Ishikawa (cell line): Measurements from ENCODE around the gene TNS1.

Source experiments
- CEBPB ChIP-seq: IDR thresholded peaks from 2 replicates; pipeline ENCODE4 v1.6.1; 2012
- CREB1 ChIP-seq: IDR thresholded peaks from 2 replicates; pipeline ENCODE4 v1.6.1; 2012; ENCODE audit warnings: low read depth
- EGR1 ChIP-seq: IDR thresholded peaks from 2 replicates; pipeline ENCODE4 v1.6.1; 2012
- EP300 ChIP-seq: IDR thresholded peaks from 2 replicates; pipeline ENCODE4 v1.6.1; 2012; ENCODE audit warnings: borderline replicate concordance
- FOXM1 ChIP-seq: IDR thresholded peaks from 2 replicates; pipeline ENCODE4 v1.6.1; 2012; ENCODE audit warnings: low read depth, borderline replicate concordance
- MAX ChIP-seq: IDR thresholded peaks from 2 replicates; pipeline ENCODE4 v1.6.1; 2012
- NFIC ChIP-seq: IDR thresholded peaks from 2 replicates; pipeline ENCODE4 v1.6.1; 2012
- RAD21 ChIP-seq: IDR thresholded peaks from 2 replicates; pipeline ENCODE4 v1.6.1; 2012; ENCODE audit warnings: low read depth
- REST ChIP-seq: IDR thresholded peaks from 2 replicates; pipeline ENCODE4 v1.6.1; 2012; ENCODE audit warnings: low read depth, mild to moderate bottlenecking
- TAF1 ChIP-seq: IDR thresholded peaks from 2 replicates; pipeline ENCODE4 v1.6.1; 2012; ENCODE audit warnings: low read depth, mild to moderate bottlenecking
- TCF12 ChIP-seq: IDR thresholded peaks from 2 replicates; pipeline ENCODE4 v1.6.1; 2012; ENCODE audit warnings: low read depth
- TEAD4 ChIP-seq: IDR thresholded peaks from 2 replicates; pipeline ENCODE4 v1.6.1; 2012
- USF1 ChIP-seq: IDR thresholded peaks from 2 replicates; pipeline ENCODE4 v1.6.1; 2012
- YY1 ChIP-seq: IDR thresholded peaks from 2 replicates; pipeline ENCODE4 v1.6.1; 2012; ENCODE audit warnings: low read depth
- ZBTB7A ChIP-seq: IDR thresholded peaks from 2 replicates; pipeline ENCODE4 v1.6.1; 2012; ENCODE audit warnings: low read depth

TNS1 gene

GRCh38 chr2:217948897-217949296 lies 53.9 kb downstream of the TNS1 start:
- no peak for TF ChIP-seq YY1
- no peak for TF ChIP-seq TCF12
- no peak for TF ChIP-seq CEBPB
- no peak for TF ChIP-seq FOXM1
- TF ChIP-seq NFIC = no peak
- no peak for TF ChIP-seq CREB1

DNA sequence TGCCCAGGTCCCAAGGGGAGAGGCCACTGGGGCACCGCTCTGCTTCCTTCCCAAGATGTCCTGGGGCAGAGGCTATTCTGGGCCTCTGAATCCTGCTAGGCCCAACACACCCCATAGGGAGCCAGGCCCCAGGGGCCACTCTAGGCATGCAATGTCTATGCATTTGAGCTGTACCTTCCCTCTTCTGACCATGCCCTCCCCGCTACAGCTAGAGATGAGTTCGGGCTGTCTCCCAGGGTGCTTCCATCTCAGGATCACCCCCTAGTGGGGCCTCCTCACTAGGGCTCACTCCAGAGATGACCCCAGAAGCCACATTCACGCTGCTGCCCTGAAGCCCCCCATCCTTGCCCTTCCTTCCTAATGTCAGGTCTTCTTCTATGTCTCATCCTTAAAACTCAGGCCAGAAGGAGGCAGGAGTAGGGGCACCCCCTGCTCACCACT lies 54.4 kb downstream of the TNS1 start:
- TF ChIP-seq MAX (no peak), TCF12 (no peak), USF1 (no peak), TAF1 (no peak), EP300 (no peak), EGR1 (no peak), ZBTB7A (no peak)

GRCh38 chr2:217947383-217948350 lies 55.1 kb downstream of the TNS1 start:
- TF ChIP-seq USF1 (no peak), RAD21 (peak; percentile 10; the same call in 1 of the 2 replicates)

DNA sequence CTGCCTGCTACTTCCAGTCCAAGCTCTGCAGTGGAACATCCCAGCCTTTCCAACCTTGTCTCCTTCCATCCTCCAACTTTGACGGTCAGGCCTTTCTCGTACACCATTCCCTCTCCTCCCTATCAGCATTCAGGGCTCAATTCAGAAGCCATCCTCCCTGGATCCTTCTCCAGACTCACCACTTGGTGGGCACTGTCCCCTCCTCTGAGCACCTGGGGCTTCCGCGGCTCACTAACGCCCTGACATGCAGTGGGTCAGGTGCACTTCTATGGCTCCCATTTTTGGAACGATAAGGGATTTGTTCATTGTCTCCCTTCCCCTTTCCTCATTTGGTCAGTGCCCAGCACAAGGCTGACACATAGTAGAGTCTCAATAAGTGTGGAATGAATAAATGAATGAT lies 56.7 kb downstream of the TNS1 start:
- TF ChIP-seq REST = no peak
- TF ChIP-seq TCF12 = no peak
- TF ChIP-seq FOXM1 = no peak
- no peak for TF ChIP-seq CEBPB
- TF ChIP-seq EGR1 = no peak
- no peak for TF ChIP-seq TEAD4
- TF ChIP-seq CREB1 = no peak
- no peak for TF ChIP-seq USF1
- no peak for TF ChIP-seq RAD21
- TF ChIP-seq TAF1 = no peak
- no peak for TF ChIP-seq MAX
- no peak for TF ChIP-seq EP300
- TF ChIP-seq ZBTB7A = no peak
- TF ChIP-seq NFIC = no peak
- TF ChIP-seq YY1 = no peak

DNA sequence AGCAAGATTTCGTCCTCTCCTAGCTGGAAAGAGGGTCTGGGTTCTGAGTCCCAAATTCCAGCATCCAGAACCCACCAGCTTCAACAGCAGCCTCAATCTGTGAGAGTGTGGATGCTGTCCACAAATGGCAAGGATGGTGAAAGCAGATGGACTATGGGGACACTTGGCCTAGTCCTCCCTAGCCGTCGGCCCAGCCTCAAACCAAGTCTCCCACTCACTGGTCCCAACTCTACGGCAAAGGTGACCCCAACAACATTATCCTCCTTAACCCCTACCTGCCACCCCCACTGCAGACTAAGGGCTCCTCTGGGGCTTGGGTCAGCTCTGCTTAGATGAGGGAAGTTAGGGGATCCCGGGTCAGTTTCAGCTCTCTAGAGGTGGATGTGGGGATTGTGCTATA lies 57.3 kb downstream of the TNS1 start:
- TF ChIP-seq CREB1 = no peak
- TF ChIP-seq ZBTB7A = no peak
- TF ChIP-seq FOXM1 = no peak
- no peak for TF ChIP-seq TEAD4
- no peak for TF ChIP-seq RAD21
- TF ChIP-seq EGR1 = no peak
- no peak for TF ChIP-seq TCF12
- TF ChIP-seq NFIC = no peak
- no peak for TF ChIP-seq YY1
- no peak for TF ChIP-seq USF1
- TF ChIP-seq CEBPB = no peak
- no peak for TF ChIP-seq EP300
- no peak for TF ChIP-seq REST
- no peak for TF ChIP-seq TAF1
- no peak for TF ChIP-seq MAX
